ENCODE data around the gene LEFTY2. TPM values are rescaled to one million over a fixed set of nuclear protein-coding genes. Genes with fewer than 3 reads are reported as not detected.
"Not testable (repeated sequence)": the region's sequence is repeated elsewhere in the genome, so short reads cannot be mapped to it uniquely, and the experiment has no call there.

Gene LEFTY2
- total RNA-seq, 1 donor from 2014 or later = 0.26 TPM

DNA sequence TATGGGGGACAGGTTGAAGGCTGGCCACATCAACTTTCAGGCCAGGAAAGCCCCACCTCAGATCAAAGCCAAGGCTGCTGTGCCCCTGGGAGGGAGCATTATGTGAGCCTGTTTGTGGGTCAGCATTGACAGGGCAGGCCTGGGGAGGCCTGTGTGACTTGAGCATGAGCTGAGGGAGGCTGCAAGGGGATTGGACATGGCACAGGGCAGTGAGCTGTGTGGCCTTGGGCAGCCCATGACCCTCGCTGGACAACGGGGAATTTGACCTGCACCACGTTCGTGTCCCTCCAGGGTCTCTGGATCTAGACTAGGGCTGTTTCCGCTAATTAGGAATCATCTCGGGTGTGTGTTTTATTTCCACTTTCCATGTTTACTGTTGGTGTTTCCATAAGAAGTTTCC lies 34.6 kb downstream of the LEFTY2 start:
- no peak for DNase-seq (ENCODE audit: low spot score)

DNA sequence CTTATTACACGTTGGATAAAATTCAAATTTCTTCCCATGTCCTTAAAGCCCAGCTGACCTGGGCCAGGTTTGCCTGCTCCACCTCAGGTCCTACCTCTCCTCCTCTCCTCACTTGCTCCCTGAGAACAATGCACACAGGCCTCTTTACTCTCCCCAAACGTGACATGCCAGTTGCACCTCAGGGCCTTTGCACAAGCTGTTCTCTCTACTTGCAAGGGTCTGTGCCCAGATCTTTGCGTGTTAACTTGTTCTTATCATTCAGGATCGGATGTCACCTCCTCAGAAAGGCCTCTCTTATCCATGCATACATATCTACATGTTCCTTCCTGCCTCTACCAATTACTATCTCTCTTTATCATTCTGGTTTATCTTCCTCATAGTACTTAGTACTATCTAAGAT lies 37.4 kb downstream of the LEFTY2 start:
- DNase-seq (ENCODE audit: low spot score) = no peak

DNA sequence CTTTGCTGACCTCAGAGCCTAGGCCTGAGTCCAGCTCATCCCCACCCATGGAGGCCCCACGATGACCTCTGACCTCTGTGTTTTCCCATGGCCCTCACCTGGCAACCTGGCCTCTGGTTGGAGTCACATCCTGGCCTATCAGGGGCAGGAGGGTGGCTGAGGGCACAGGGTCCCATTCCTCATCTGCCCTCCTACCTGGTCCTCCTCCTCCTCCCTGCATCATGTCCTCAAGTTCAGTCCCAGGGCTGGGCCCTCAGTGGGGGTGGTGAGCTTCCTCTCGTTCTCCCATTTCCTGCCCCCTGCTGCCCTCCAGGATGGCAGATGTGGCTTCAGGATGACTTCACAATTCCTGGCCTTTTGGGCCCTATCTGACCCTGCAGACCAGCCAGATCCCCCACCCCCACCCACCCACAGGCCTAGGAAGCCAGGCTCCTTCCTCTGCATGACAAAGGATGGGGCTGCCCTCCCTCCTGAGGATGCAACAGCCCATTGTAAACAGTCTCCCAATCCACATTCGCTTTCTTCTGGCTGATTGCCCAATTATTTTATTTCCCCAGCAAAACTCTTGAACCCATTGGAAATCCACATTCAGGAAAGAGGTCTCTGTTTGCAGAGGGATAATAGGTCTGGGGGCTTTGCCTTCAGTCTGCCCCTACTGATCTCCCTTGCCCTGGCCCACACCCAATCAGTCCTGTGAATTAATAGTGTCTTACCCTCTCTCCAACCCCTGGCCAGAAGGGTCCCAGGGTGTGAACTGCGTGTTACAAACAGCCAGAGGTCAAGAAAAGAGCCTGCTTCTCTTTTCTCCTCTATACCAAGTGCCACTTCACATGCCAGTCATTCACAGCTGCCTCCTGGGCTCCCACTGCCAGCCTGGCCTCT lies 41.7 kb downstream of the LEFTY2 start:
- no peak for DNase-seq (ENCODE audit: low spot score)

DNA sequence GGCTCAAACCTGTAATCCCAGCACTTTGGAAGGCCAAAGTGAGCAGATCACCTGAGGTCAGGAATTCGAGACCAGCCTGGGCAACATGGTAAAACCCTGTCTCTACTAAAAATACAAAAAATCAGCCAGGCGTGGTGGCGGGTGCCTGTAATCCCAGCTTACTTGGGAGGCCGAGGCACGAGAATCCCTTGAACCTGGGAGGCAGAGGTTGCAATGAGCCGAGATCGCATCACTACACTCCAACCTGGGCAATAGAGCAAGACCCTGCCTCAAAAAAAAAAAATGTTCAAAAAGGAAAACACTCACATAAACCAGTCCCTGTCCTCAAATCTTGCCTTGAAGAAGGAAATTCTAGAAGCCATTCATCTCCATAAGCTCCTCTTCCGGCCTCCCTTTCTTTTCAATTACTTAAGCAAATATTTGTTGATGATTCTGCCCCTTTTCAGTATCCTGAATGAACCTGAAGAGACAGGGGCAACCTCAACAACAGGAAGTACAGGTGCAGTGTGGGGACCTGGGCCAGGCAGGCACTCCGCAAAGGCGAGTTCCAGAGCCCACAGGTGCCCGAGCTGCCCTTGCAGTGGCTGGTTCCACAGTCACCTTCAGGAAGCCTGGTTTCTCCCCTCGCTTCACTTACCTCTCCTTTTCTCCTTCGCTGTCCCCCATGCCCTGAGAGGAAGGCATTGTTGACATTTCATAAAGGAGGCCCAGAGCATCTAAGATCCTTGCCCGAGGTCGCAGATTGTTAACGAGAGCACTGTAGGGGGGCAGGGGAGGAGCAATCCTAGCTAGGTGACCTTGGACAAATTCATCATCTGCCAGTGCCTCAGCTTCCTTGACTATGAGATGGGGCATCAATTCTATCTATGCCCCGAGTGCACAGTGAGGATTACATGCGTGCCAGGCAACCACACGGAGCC lies 43.2 kb downstream of the LEFTY2 start:
- DNase-seq (ENCODE audit: low spot score) = no peak

DNA sequence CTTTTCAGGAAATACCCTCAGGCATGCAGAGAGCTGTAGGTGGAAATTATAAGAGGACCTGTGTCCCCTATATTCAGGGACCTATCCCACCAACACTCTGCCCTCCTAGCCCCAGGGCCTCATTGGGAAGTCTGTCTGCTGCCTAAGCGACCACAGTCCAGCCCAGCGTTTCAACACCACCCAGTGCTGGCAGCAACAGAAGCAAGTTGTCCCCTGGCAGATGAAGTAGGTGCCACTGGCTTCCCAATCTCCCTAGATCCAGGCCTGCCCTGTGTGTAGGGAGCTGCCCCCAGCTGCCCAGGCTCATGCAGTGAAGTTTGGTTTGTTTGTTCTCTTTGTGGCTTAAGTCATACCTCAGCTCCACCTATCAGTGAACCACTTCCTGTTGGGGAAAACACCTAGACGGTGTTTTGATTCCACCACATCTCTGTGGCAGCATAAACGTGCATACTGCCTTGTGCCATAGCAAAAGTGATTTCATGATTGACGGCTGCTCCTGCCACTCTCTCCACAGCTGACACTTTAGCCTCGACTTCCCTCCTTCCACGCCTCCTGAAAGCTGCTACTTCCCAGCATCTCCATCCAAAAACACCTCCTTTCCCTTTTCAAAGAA lies 44.0 kb downstream of the LEFTY2 start:
- no peak for DNase-seq (ENCODE audit: low spot score)

DNA sequence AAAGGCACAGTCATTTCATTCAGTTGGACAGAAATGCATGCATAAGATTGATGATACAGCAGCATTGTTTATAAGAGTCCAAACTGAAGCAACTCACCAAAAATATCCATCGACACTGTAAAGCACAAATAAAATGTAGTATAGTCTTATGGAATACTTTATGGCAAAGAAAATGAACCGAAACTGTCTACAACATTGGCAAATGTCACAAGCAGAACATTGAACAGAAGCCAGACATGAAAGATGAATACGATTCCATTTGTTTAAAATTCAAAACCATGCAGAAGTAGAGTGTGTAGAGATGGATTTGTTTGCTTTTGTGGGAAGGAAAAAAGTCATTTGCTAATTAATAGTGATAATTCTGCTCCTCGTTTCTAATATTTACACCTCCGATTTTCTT lies 44.5 kb downstream of the LEFTY2 start:
- DNase-seq (ENCODE audit: low spot score) = no peak

DNA sequence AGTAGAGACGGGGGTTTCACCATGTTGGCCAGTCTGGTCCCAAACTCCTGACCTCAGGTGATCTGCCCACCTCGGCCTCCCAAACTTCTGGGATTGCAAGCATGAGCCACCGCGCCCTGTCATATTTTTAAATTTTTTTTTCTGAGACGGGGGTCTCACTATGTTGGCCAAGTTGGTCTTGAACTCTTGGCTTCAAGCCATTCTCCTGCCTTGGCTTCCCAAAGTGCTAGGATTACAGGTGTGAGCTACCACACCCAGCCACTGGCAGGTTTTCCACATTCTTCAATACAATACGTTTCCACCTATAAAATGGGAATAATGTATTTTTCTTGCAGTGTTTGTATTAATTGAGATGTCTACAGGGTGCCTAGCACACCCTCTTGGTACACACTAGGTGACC lies 48.7 kb downstream of the LEFTY2 start:
- no peak for DNase-seq (ENCODE audit: low spot score)

DNA sequence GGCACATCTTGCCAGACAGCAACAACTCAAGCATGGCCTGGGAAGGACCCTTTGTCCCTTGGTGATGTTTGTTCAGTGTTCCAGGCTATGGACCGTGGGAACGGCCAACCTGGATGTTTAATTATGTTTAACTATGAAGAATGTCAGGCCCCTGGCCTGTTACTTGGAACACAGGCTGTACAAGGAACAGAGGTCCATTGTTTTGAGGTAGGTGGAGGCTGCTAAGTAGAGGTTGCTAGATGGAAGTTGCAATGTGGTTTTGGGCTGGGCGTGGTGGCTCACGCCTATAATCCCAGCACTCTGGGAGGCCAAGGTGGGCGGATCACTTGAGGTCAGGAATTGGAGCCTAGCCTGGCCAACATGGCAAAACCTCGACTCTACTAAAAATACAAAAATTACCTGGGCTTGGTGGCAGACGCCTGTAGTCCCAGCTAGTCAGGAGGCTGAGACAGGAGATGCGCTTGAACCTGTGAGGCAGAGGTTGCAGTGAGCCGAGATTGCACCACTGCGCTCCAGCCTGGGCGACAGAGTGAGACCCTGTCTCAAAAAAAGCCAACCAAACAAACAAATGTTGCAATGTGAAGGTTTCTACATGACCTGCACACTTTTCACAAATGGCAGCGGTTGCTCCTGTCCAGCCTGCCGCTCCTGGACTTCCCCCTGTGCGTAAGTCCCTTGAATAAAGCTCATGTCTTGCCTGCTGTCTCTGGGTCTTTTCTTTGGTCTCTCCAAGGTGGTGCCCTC lies 49.6 kb downstream of the LEFTY2 start:
- DNase-seq (ENCODE audit: low spot score) = no peak

DNA sequence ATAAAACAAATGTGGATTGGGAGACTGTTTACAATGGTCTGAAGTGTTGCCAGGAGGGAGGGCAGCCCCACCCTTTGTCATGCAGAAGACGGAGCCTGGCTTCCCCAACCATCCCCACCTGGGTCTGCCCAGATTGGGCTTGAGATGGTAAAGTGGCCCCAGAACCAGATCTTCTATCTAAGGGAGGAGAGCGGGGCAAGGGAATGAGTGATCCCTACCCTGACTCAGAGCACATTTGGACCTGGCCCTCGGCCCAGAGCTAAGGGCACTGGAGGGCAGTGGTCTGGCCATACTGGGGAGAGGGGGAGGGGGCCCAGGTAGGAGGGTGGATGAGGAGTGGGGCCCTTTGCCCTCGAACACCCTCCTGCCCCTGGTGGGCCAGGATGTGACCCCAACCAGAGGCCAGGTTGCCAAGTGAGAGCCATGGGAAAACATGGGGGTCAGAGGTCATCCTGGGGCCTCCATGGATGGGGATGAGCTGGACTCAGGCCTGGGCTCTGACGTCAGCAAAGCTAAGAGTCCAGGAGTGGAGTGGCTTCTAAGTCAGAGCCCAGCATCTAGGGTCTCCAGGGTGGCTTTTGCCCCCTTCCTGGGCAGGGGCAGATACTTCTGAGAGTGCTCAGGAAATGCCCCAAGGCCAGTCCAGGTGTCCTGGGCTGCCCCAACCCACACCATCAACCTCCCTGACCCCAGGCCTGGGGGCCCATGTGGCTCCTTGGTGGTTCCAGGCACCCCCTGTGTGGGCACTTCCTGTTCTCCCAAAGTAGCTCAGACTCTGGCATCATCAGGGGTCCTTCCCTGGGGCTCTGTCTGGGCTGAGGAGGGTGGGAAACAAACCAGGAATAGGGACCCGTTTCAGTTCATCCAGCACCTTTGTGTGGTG lies 50.4 kb downstream of the LEFTY2 start:
- DNase-seq (ENCODE audit: low spot score) = no peak

DNA sequence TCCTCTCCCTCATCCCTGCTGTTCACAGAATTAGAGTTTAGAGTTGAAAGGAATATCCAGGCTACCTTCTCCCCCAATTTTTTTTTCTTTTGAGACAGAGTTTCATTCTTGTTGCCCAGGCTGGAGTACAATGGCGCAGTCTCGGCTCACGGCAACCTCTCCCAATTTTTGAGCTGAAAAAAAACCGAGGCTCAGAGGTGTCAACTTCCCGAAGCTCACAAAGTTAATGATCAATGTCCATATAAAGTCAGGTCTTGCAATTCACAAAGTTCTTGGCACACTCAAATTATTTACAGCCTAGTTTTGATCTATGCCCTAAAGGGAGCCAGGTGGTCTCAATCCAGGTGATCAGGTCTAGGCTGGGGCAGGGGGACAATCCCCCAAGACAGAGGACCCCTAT lies 51.3 kb downstream of the LEFTY2 start:
- no peak for DNase-seq (ENCODE audit: low spot score)

DNA sequence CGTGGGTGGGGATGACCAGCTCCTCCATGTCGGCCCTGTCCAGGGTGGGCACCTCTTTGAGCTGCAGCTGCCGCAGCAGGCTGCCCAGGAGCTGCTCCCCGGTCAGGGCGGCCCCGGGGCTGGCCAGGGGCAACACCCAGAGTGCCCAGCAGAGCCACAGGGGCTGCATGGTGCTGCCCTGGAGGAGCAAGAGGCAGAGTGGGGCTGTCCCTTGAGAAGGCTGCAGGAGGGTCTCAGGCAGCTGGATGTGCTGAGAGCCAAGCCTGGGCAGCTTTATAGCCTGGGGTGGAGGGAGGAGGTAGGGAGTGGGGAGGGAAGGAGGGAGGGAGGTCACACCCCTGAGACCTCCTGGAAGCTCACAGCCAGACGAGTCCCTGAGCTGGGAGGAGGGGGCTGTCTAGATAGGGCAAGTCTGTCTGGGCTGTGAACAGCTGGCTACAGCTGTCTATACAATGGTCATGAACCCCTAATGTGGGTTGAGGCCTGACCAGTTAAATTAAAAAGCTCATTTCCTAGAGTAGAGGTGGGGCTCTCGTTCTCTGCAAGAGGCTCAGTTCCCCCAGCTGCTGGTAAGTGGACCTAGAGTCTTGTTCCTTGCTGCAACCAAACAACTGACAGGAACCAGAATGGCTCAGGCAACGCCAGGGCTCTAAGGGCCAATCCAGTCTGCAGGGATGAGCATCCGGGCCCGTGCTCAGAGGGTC lies 52.0 kb downstream of the LEFTY2 start, which contains the start of gene LEFTY1:
Gene LEFTY1 (minus strand): TSS at position 249 of the 704 bp plus-strand sequence. CDS start 80 bp downstream, at position 169.
- no peak for DNase-seq (ENCODE audit: low spot score)

DNA sequence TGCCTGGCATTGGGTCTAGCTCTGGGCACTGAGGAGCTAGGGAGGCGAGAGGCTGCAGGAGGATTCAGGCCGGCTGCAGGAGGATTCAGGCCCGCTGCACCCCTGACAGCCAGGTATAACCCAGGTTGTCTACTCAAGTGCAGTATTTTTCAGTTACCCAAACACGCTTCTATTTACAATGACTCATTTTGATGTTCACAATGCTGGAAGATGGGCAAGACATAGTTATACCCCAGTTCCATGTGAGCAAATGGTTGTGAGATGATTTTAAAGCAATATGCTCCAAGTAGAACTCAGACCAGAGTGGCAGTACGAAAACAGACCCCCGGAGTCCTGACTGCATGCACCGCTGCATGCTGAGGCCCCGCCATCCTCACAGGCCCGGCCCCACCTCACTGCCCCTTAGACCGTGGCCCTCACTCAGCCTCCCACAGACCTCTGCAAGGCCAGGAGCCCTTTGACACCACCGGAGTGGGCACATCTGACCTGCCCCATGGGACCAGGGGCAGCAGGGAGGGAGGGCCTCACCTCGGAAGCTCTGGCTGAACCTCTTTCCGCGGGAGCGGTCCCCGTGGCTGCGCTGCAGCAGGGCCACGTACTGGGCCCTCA lies 52.6 kb downstream of the LEFTY2 start:
- DNase-seq (ENCODE audit: low spot score) = no peak

DNA sequence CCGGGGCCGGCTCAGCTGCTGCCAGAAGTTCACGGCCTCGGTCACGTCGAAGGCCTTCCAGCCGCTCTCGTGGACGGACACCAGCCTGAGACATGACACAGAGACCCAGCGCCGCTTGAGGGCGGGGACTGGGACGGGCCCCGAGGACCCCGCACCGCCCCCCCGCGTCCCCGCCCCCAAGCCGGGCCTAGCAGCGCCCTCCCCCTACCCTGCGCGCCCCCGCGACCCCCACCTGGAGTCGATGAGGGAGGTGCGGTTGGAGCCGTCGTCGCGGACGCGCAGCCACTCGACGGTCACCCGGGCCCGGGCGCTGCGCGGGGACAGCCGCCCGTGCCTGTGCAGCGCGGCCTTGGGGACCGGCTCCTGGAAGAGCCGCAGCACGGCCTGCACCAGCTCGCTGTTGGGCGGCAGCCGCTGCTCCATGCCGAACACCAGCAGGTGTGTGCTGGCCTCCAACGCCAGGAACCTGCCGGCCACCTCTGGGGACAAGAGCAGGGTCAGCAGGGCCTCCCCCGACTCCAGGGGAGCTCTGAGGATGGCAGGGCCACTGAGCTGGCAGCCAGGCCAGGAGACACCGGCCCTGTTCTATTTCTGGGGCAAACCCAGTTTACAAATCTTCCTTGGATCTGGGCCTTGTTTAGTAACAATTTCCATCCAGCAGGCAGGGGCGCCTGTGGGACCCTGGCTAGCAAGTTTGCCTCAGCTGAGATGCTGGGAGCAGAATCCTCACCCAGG lies 53.3 kb downstream of the LEFTY2 start:
- not testable (repeated sequence) for DNase-seq (ENCODE audit: low spot score)

DNA sequence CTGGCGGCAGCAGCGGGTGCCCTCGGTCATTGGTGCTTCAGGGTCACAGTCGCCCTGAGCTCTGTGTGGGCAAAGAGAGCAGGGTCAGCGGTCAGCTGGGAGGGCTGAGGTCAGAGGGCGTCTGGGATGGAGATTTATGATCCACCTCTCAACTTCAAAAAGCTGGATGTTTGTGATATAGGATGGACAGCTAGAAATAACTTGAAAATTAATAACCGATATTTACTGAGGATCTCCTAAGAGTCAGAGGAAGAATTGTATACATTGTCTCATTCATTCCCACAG lies 54.0 kb downstream of the LEFTY2 start:
- no peak for DNase-seq (ENCODE audit: low spot score)

Other genes starting within 250 kb of the LEFTY2 start
- 249 TPM for gene SRP9, start 163.4 kb downstream of the LEFTY2 start, total RNA-seq
- 116 TPM for gene EPHX1, start 131.1 kb downstream of the LEFTY2 start, total RNA-seq
- gene TMEM63A, start 58.8 kb downstream of the LEFTY2 start, total RNA-seq = 191 TPM
- 0.60 TPM for gene LEFTY1, start 52.1 kb downstream of the LEFTY2 start, total RNA-seq
- 106 TPM for gene PYCR2, start 17.0 kb downstream of the LEFTY2 start, total RNA-seq
- gene SDE2, start 58.1 kb upstream of the LEFTY2 start, total RNA-seq = 17.8 TPM
- 501 TPM for gene H3-3A, start 121.5 kb upstream of the LEFTY2 start, total RNA-seq
- gene ACBD3, start 245.5 kb upstream of the LEFTY2 start, total RNA-seq = 43.9 TPM

Data from ureter (tissue), 1 donor.